ENCODE data around the gene MYCBPAP.
A peak's percentile ranks its signal among the peaks of the same experiment; 100 is the strongest.

MYCBPAP gene

DNA sequence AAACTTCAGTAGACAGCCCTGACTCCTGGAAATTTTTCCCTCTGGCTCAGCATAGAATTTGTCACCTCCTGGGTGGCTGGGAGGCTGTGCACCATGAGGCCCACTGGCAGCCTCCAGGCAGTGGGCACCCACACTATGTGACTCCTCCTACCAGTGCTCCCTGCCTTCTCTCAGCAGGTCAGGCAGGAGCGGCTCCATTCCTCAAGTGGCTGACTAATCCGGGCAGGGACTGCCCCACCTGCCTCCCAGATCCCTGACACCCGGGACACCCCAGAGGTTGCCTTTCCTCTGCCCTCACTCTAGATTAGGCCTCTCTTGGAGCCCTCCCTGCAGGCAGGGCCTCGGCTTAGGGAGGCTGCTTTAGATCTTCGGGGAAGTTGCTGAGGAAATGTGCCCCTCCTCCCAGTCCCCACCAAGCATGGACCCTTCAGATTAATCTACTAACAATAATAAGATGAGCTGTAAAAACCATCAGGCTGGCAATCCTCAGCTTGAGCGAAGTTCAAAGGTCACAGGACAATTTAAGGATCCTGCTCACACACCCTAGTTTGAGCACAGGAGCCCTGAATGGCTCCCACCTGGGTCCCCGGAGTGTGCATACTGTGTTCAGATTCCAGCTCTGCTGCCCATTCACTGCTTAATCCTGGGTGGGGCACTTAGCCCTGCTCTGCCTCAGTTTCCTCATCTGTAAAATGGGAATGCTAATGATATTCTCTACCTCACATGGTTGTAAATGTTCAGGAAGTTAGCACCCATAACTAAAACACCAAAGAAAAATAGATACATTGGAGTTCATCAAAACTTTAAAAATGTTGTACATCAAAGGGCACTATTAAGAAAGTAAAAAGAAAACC, 10.0 kb upstream of the MYCBPAP start:
- no peak overlapping the region for H3K4me3 ChIP-seq (ENCODE audit: low read depth, low read length)
- TF ChIP-seq, protein P1, sequence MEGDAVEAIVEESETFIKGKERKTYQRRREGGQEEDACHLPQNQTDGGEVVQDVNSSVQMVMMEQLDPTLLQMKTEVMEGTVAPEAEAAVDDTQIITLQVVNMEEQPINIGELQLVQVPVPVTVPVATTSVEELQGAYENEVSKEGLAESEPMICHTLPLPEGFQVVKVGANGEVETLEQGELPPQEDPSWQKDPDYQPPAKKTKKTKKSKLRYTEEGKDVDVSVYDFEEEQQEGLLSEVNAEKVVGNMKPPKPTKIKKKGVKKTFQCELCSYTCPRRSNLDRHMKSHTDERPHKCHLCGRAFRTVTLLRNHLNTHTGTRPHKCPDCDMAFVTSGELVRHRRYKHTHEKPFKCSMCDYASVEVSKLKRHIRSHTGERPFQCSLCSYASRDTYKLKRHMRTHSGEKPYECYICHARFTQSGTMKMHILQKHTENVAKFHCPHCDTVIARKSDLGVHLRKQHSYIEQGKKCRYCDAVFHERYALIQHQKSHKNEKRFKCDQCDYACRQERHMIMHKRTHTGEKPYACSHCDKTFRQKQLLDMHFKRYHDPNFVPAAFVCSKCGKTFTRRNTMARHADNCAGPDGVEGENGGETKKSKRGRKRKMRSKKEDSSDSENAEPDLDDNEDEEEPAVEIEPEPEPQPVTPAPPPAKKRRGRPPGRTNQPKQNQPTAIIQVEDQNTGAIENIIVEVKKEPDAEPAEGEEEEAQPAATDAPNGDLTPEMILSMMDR (IDR thresholded peaks at IDR 0.05; ENCODE audit: low read depth, low read length, missing control alignments), result no peak
- no peak for DNase-seq (ENCODE audit: low read depth)

DNA sequence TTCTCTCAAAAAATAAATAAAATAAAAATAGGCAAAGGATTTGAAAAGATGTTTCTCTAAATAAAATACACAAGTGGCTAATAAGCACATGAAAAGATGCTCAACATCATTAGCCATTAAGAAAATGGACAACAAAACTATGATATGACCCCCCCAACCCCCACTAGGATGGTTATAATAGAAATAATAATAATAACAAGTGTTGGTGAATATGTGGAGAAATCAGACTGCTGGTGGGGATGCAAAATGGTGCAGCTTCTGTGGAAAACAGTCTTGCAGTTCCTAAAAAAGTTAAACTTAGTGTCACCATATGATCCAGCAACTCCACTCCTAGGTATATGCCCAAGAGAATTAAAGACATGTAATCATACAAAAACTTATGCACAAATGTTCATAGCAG, 9.0 kb upstream of the MYCBPAP start:
- no peak for DNase-seq (ENCODE audit: low read depth)
- no peak overlapping the region for H3K4me3 ChIP-seq (ENCODE audit: low read depth, low read length)
- TF ChIP-seq, protein P1 (IDR thresholded peaks at IDR 0.05; ENCODE audit: low read depth, low read length, missing control alignments), result no peak

DNA sequence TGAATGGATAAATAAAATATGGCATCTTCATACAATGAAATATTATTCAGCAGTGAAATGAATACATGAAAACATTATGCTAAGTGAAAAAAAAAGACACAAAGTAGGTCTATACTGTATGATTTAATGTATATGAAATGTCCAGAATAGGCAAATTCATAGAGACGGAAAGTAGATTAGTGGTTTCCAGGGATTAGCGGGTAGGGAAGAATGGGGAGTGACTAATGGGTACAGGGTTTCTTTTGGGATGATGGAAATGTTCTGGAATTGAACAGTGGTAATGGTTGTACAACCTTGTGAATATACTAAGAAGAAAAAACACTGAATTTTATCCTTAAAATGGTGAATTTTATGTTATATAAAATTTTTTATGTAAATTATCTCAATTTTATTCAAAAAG, 8.5 kb upstream of the MYCBPAP start:
- no peak for DNase-seq (ENCODE audit: low read depth)
- TF ChIP-seq, protein P1 (IDR thresholded peaks at IDR 0.05; ENCODE audit: low read depth, low read length, missing control alignments), result no peak
- H3K4me3 ChIP-seq (ENCODE audit: low read depth, low read length), result no peak overlapping the region

DNA sequence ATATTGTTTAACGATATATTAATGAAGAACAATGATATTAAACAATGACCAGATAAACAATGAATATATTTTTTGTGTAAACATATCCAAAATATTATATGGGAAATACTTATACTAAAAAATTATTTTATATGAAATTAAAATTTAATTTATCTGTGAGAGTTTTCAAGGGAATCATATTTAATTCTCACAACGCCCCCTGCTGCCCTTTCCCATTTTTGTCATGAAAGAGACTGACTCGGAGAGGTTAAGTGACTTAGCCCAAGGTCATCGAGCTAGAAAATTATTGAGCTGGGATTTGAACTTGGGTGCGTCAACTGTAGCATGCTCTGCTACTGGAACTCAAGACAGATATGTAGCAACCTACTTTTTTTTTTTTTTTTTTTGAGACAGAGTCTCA, 7.2 kb upstream of the MYCBPAP start:
- no peak for DNase-seq (ENCODE audit: low read depth)
- no peak overlapping the region for H3K4me3 ChIP-seq (ENCODE audit: low read depth, low read length)
- TF ChIP-seq, protein P1 (IDR thresholded peaks at IDR 0.05; ENCODE audit: low read depth, low read length, missing control alignments), result peak; percentile 35

DNA sequence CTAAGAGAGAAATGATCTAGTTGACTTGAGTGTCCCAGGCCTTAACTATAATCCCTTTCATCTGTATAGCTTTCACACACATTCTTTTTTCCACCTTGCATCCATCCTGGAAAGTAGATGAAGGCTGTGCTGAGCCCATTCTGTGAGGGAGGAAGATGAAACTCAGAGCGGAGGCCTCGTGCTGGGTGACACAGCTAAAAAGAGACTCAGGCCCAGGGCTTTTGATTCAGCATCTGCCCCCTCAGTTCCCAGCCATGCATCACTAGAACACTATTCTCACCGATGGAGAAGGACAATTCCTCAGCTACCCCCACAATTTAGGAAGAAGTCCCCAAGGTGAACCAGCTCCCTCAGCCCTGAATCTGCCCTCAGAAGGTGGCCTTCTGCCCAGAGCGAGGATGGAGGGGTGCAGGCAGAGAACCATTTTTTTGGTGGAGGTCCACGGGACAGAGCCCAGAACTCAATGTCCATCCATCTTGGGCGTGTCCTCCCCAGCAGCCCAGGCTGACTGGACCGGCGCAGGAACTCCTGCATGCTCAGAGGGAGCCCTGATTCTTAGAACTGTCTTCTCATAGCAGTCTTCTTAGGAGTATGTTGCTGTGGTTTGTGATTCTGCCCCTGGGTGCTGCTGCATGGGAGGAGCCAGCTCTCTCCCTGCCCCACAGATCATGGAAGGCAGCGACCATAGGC, 5.8 kb upstream of the MYCBPAP start:
- TF ChIP-seq, protein P1 (IDR thresholded peaks at IDR 0.05; ENCODE audit: low read depth, low read length, missing control alignments), result no peak
- no peak overlapping the region for H3K4me3 ChIP-seq (ENCODE audit: low read depth, low read length)
- DNase-seq (ENCODE audit: low read depth), result no peak

DNA sequence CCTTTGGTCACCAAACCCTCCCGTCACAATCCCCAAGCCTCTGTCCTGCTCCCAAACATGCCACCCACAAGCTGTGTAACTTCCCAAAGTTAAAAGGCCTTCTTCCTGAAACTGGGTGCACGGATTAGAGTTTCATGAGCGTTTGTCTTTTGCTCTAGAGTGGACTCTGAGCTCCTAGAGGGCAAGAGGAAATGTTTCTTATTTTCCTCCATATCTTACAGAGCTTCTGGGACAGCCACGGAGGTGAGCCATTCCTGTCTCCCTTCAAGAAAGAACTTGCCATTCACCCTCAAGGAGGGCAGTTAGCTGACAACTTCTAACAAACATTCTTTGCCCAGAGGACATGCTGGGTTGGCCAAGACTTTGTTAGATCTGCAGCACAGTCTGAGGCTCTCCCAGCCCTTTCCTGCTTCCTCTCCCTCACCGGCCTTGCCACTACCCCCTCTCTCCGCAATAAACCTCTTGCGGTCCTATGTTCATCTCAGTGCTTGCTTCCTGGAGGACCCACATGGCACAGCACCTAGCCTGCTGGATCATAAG, 2.6 kb upstream of the MYCBPAP start:
- TF ChIP-seq, protein P1 (IDR thresholded peaks at IDR 0.05; ENCODE audit: low read depth, low read length, missing control alignments), result no peak
- H3K4me3 ChIP-seq (ENCODE audit: low read depth, low read length), result no peak overlapping the region
- no peak for DNase-seq (ENCODE audit: low read depth)

Measured in GM12864 (cell line).